Stimulated activated naive CD4-positive, alpha-beta T cell treated with Interleukin-2 at 50 U/mL for 16 hours (primary cell): ENCODE data around the gene LYSET.
"Not testable (repeated sequence)": the region's sequence is repeated elsewhere in the genome, so short reads cannot be mapped to it uniquely, and the experiment has no call there.

Experiments used
- DNase-seq: peaks from one replicate; lab custom pipeline; 2025; lab: John Stamatoyannopoulos, UW

The LYSET gene

GRCh38 chr14:93168610-93169009 lies 16.5 kb upstream of the LYSET start:
- DNase-seq = not testable (repeated sequence)

- not testable (repeated sequence) for DNase-seq
These were observed 15.5 kb upstream of the LYSET start for GRCh38 chr14:93169619-93170018.

GRCh38 chr14:93170141-93170540 lies 15.0 kb upstream of the LYSET start:
- not testable (repeated sequence) for DNase-seq

GRCh38 chr14:93171376-93171775 lies 13.7 kb upstream of the LYSET start:
- DNase-seq = no peak

- no peak for DNase-seq
These were observed 11.1 kb upstream of the LYSET start for GRCh38 chr14:93173943-93174395.

- DNase-seq = not testable (repeated sequence)
These were observed 10.4 kb upstream of the LYSET start for GRCh38 chr14:93174731-93175130.

- DNase-seq = no peak
These were observed 9.6 kb upstream of the LYSET start for GRCh38 chr14:93175492-93175891.

- no peak for DNase-seq
These were observed 1.4 kb upstream of the LYSET start for GRCh38 chr14:93183596-93184317.

- DNase-seq = no peak
These were observed 218 bp downstream of the LYSET start for GRCh38 chr14:93185349-93185720.

GRCh38 chr14:93186466-93186865 lies 1.3 kb downstream of the LYSET start:
- DNase-seq = no peak

GRCh38 chr14:93186956-93187355 lies 1.8 kb downstream of the LYSET start:
- no peak for DNase-seq

GRCh38 chr14:93195316-93195999 lies 10.3 kb downstream of the LYSET start:
- DNase-seq = no peak

GRCh38 chr14:93199031-93199430 lies 13.9 kb downstream of the LYSET start:
- no peak for DNase-seq

GRCh38 chr14:93200553-93200952 lies 15.4 kb downstream of the LYSET start:
- no peak for DNase-seq

- DNase-seq = no peak
These were observed 16.1 kb downstream of the LYSET start for GRCh38 chr14:93201155-93201704.

- DNase-seq = peak; percentile 87
These were observed 21.8 kb downstream of the LYSET start, which contains the start of the genes GON7 and UBR7 for GRCh38 chr14:93206793-93207467. TSS of gene GON7 (minus strand) at chr14:93207065. CDS start at chr14:93207037, 28 bp downstream. TSS of gene UBR7 (plus strand) at chr14:93207256. CDS start at chr14:93207292, 36 bp downstream.

- DNase-seq = no peak
These were observed 22.6 kb downstream of the LYSET start for GRCh38 chr14:93207468-93208308.

GRCh38 chr14:93212432-93212831 lies 27.3 kb downstream of the LYSET start:
- DNase-seq = no peak

GRCh38 chr14:93214598-93214997 lies 29.5 kb downstream of the LYSET start:
- DNase-seq = no peak

- peak; percentile 16 for DNase-seq
These were observed 34.1 kb downstream of the LYSET start for GRCh38 chr14:93219103-93219726.

- DNase-seq = no peak
These were observed 35.4 kb downstream of the LYSET start for GRCh38 chr14:93220509-93220908.
